Measurements from ENCODE around the gene OR51F2.
"Not testable (repeated sequence)": the region's sequence is repeated elsewhere in the genome, so short reads cannot be mapped to it uniquely, and the experiment has no call there.

OR51F2 gene

DNA sequence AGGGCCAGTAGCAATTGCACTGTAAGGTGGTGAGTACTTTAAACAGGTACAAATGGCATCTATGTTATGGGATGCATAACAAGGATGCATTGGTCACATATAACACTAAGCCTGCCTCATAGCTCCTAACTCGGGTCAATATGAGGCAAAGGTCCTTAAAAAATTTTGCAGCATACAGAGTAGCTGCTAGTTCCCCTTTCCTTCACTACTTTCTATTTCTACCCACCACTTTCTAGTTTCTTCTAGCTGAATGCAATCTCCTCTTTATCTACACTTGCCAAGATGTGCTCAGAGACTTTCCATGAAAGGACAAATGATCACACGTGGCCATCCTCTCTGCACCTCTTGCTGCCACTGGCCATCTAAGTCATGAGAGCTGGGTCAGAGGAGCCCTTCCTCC, 9.8 kb downstream of the OR51F2 start:
- no peaks in the 10 kb centered on the region for H3K9me3 ChIP-seq (ENCODE audit: control insufficient read depth, low read length)
- 54 to 63% methylated on average over 2 of the region's 2 CpGs for WGBS, 2 experiments (ENCODE audit: insufficient coverage in 2 of 2)
- H3K36me3 ChIP-seq (ENCODE audit: control insufficient read depth, insufficient read depth, low read length): no peaks in the 10 kb centered on the region
- H3K4me3 ChIP-seq (ENCODE audit: extremely low read depth, insufficient read depth, low read length, poor library complexity, severe bottlenecking): no peak overlapping the region
- no peak overlapping the region for H3K27ac ChIP-seq (ENCODE audit: low read depth, low read length, severe bottlenecking)
- no peaks in the 10 kb centered on the region for H3K4me1 ChIP-seq (ENCODE audit: control insufficient read depth, insufficient read depth, low read length, poor library complexity, severe bottlenecking)

DNA sequence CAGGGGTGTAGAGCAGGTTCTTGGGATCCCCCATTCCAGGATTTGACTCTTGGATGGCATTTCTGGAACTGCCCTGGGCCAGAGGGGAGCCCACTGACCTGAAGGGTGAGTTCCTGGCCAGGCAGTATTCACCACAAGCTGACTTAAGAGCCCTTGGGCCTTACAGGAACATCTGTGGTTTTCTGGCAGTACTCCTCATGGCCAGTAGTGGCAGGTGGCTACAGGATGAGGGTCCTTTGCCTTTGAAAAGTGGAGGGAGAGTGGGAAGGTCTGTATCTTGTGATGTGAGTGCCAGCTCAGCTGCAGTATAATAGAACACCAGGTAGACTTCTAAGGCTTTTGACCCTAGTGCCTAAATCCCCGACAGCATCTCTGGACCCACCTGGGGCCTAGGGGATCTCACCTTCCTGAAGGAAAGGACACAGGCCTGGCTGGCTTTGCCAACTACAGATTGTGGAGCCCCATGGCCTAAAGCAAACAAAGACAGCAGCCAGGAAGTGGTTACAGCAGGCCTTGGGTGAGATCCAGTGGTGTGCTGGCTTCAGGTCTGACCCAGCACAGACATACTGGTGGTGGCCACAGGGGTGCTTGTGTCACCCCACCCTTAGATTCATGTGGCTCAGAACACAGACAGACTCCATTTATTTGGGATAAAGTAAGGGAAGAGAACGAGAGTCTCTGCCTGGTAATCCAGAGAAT, 18.9 kb downstream of the OR51F2 start:
- H3K9me3 ChIP-seq (ENCODE audit: control insufficient read depth, low read length): no peaks in the 10 kb centered on the region
- no peaks in the 10 kb centered on the region for H3K36me3 ChIP-seq (ENCODE audit: control insufficient read depth, insufficient read depth, low read length)

GRCh38 chr11:4848908-4849532, 27.9 kb downstream of the OR51F2 start, which contains the start of gene OR51S1:
OR51S1 (minus strand) TSS chr11:4849208; CDS start chr11:4849208, 0 bp downstream.
- Histone ChIP-seq H3K36me3 (ENCODE audit: control insufficient read depth, insufficient read depth, low read length) (no peaks in the 10 kb centered on the region), H3K4me1 (ENCODE audit: control insufficient read depth, insufficient read depth, low read length, poor library complexity, severe bottlenecking) (no peaks in the 10 kb centered on the region), H3K27ac (ENCODE audit: low read depth, low read length, severe bottlenecking) (no peak within 1 kb of the TSS), H3K9me3 (ENCODE audit: control insufficient read depth, low read length) (no peaks in the 10 kb centered on the region), H3K4me3 (ENCODE audit: extremely low read depth, insufficient read depth, low read length, poor library complexity, severe bottlenecking) (no peak within 1 kb of the TSS)
- WGBS, 2 experiments (ENCODE audit: insufficient coverage in 2 of 2): 75 to 83% methylated on average over 8 to 9 of the region's 9 CpGs

More for the DNA sequence above, 18.9 kb downstream of the OR51F2 start:
- Histone ChIP-seq H3K27ac (ENCODE audit: low read depth, low read length, severe bottlenecking) (no peak overlapping the region), H3K4me3 (ENCODE audit: extremely low read depth, insufficient read depth, low read length, poor library complexity, severe bottlenecking) (no peak overlapping the region), H3K4me1 (ENCODE audit: control insufficient read depth, insufficient read depth, low read length, poor library complexity, severe bottlenecking) (no peaks in the 10 kb centered on the region)
- 77 to 100% methylated on average over 1 of the region's 2 CpGs for WGBS, 2 experiments (ENCODE audit: insufficient coverage in 2 of 2)

DNA sequence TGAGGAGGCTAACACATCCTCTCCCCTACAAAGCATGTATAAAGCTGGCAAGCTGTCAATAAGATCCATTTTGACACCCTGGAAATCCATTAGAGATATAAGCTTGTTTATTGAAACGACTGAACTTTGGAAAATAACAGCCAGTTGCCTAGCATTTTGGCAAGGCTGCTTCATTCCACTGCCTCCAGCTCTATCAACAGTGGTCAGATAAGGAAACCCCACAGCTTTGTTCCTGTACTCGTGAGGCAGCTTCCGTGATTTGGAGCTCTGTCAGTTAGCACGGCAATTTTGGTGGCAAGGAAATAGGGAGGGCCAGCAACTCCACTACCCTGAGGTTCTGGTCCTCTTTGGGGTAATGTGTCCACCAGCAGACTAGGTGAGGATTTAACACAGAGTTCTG, 29.9 kb downstream of the OR51F2 start:
- Histone ChIP-seq H3K27ac (ENCODE audit: low read depth, low read length, severe bottlenecking) (no peak overlapping the region), H3K9me3 (ENCODE audit: control insufficient read depth, low read length) (no peaks in the 10 kb centered on the region), H3K36me3 (ENCODE audit: control insufficient read depth, insufficient read depth, low read length) (no peaks in the 10 kb centered on the region), H3K4me3 (ENCODE audit: extremely low read depth, insufficient read depth, low read length, poor library complexity, severe bottlenecking) (no peak overlapping the region), H3K4me1 (ENCODE audit: control insufficient read depth, insufficient read depth, low read length, poor library complexity, severe bottlenecking) (no peaks in the 10 kb centered on the region)
- 38 to 68% methylated on average over 1 to 3 of the region's 4 CpGs for WGBS, 2 experiments (ENCODE audit: insufficient coverage in 2 of 2)

GRCh38 chr11:4854286-4854685, 33.2 kb downstream of the OR51F2 start:
- H3K9me3 ChIP-seq (ENCODE audit: control insufficient read depth, low read length); H3K4me1 ChIP-seq (ENCODE audit: control insufficient read depth, insufficient read depth, low read length, poor library complexity, severe bottlenecking); H3K36me3 ChIP-seq (ENCODE audit: control insufficient read depth, insufficient read depth, low read length); H3K27ac ChIP-seq (ENCODE audit: low read depth, low read length, severe bottlenecking); H3K4me3 ChIP-seq (ENCODE audit: extremely low read depth, insufficient read depth, low read length, poor library complexity, severe bottlenecking): not testable (repeated sequence)
- WGBS, 2 experiments (ENCODE audit: insufficient coverage in 2 of 2): 86 to 90% methylated on average over 6 to 7 of the region's 7 CpGs

DNA sequence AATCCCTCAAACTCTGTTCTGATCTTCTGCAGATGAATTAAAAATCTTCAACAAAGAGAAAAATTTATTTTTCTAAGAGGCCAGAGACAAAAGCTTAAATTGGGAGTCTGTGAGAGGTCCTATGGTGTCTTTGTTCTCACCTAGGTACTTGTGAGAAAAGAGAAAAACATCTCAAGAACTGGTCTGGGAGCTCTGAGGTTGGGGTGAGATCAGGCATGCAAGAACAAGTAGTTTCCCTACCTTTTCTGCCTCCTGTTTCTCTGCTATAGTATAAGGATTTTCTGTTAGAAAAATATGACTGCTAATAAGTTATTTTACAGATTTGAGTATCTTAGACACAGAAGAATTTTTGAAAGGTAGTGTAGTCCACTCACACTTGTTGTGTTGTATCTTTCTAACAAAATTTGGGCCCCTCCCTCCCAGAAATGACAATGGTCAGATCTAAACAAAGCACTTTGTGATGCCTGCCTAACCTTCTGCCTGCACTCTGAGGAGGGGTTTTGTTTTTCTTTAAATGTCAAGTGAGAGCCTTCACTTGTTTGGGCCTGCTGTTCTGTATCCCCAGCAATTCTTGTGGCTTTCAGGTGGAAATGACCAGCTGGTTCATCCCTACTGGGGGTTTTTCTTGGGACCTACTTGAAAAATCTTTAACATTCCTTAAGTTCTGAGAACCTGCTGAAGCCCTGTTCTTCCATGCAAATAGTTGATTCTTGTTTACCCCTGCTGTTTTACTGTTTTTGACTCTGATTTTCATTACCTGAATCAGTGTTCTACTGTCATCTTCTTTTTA, 41.5 kb downstream of the OR51F2 start:
- Histone ChIP-seq H3K4me1 (ENCODE audit: control insufficient read depth, insufficient read depth, low read length, poor library complexity, severe bottlenecking) (no peaks in the 10 kb centered on the region), H3K36me3 (ENCODE audit: control insufficient read depth, insufficient read depth, low read length) (no peaks in the 10 kb centered on the region), H3K9me3 (ENCODE audit: control insufficient read depth, low read length) (no peaks in the 10 kb centered on the region), H3K27ac (ENCODE audit: low read depth, low read length, severe bottlenecking) (no peak overlapping the region), H3K4me3 (ENCODE audit: extremely low read depth, insufficient read depth, low read length, poor library complexity, severe bottlenecking) (no peak overlapping the region)

GRCh38 chr11:4863876-4864275, 42.8 kb downstream of the OR51F2 start:
- no peaks in the 10 kb centered on the region for H3K36me3 ChIP-seq (ENCODE audit: control insufficient read depth, insufficient read depth, low read length)
- H3K4me1 ChIP-seq (ENCODE audit: control insufficient read depth, insufficient read depth, low read length, poor library complexity, severe bottlenecking): no peaks in the 10 kb centered on the region
- H3K4me3 ChIP-seq (ENCODE audit: extremely low read depth, insufficient read depth, low read length, poor library complexity, severe bottlenecking): no peak overlapping the region
- 100% methylated on average over 2 of the region's 4 CpGs for WGBS, 2 experiments (ENCODE audit: insufficient coverage in 2 of 2)
- H3K9me3 ChIP-seq (ENCODE audit: control insufficient read depth, low read length): no peaks in the 10 kb centered on the region
- H3K27ac ChIP-seq (ENCODE audit: low read depth, low read length, severe bottlenecking): no peak overlapping the region

GRCh38 chr11:4865855-4866254, 44.7 kb downstream of the OR51F2 start:
- H3K27ac ChIP-seq (ENCODE audit: low read depth, low read length, severe bottlenecking): no peak overlapping the region
- no peak overlapping the region for H3K4me3 ChIP-seq (ENCODE audit: extremely low read depth, insufficient read depth, low read length, poor library complexity, severe bottlenecking)
- no peaks in the 10 kb centered on the region for H3K36me3 ChIP-seq (ENCODE audit: control insufficient read depth, insufficient read depth, low read length)
- H3K9me3 ChIP-seq (ENCODE audit: control insufficient read depth, low read length): no peaks in the 10 kb centered on the region
- no peaks in the 10 kb centered on the region for H3K4me1 ChIP-seq (ENCODE audit: control insufficient read depth, insufficient read depth, low read length, poor library complexity, severe bottlenecking)
- WGBS, 2 experiments (ENCODE audit: insufficient coverage in 2 of 2): 83% methylated on average over 1 of the region's 1 CpG; no CpG with 5 or more reads in 1 of the 2 experiments

All from mesodermal cell (in vitro differentiated cells).